GM19324 (cell line): ENCODE measurements around the gene STXBP4.

ENCODE experiments used
- ATAC-seq: cut with Tn5 transposase; IDR thresholded peaks from one replicate; pipeline ENCODE4 v1.9.1; 2021; ENCODE audit warnings: mild to moderate bottlenecking, moderate library complexity; ENCODE audit not compliant: unreplicated experiment, low FRiP score

The STXBP4 gene

DNA sequence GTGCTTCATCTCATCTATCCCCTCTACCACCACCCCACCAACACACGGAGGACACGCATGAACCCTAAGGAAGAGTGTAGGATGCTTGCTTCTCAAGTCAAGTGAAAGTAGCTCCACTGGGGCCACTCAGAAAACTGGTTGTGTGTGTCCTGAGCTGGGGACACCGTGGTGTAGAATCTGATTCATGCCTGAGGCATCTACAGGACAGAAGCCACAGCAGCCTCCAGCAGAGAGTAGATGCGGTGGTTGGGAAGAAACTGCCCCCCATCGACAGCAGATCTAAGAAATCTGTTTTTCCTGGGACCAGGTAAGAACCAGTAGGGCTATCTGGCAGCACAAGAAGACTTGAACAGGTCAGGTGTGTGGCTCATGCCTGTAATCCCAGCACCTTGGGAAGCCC lies 244.3 kb downstream of the STXBP4 start:
- no peak for ATAC-seq

DNA sequence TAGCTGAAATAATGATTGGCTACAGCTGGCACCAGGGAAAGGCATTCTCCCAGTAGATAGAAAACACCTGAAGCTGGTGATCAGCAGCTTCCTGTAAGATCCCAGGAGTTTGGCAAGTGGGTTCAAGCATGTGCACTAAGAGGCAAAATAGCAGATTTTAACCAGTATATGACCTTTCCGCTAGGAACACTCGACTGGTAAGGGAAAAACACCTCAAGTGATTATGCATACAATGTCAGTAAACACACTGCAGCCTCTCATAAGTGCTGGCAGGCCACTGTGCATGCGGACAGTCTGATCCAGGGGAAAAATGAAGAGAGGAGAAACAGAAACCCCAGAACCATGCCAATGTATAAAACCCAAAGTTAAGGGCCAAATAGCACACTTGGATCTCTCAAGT lies 247.1 kb downstream of the STXBP4 start:
- no peak for ATAC-seq

DNA sequence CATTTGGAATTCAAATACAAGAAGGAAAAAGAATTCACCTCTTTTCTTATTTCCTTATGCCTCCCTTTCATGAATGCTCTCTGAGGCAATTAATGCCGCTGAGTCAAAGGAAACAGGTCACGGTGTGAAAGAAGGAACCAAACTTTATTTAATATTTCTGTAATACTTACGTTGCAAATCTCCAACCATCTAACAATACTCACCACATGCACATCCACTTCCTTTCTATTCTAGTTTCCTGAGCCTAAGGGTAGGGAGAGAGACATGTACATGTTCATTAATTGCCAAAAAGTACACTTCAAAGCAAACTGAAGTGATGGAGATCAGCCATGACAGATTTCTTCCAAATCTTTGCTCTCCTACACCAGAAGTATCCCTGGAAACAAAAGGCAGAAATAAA lies 248.3 kb downstream of the STXBP4 start:
- no peak for ATAC-seq

DNA sequence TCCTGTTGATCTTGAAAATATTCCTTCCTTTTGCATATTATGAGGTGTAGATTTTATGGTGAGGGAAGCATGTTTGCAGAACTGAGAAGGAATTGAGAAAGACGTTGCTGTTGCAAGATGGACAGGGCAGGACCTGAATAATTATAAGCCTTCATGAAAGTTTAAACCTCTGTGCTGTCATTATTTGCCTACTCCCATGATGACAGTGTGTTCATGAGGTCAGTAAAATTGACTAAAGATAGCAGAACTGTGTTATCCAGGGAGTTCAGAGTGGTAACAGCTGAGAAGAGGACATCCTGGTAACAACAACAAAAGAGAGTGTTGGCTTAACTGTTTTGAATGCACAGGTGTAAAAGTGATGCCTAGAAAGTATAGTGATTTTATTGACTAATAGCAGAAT lies 250.9 kb downstream of the STXBP4 start:
- ATAC-seq = no peak

DNA sequence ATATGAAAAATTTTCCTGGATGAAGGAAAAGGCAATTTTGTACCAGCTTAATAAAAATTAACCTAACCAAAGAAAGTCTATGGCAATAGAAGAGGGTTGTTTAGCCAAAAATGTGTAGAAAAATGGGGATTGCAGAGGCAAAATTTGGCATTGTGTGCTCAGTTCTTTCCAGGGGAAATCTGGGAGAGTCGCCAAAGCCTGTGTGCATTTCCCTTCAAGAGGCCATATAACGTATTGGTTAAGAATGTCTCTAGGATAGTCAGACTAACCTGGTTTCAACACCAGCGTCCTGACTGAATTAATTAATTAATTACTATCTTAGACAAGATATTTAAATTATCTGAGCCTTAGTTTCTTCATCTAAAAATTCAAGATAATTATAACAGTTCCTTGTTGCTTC lies 251.4 kb downstream of the STXBP4 start:
- no peak for ATAC-seq
